Measurements from ENCODE around the gene LDAH.

The LDAH gene

DNA sequence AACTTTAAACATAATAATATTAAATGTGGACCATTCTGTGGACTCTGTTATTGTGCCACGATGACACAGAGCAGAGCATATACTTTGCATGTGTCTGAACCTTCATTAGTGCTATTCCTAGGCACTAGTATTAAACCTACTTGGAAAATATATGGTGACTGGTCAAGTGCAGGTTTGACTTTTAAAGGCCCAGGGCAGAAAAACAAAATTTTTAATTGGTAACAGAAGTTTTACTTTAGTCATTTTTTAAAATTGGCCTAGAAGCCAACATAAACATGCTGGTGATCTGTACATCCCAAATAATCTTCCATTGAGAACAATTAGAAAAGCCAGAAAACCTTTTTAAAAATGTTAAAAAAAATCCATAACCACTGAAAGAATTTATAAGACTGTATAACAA lies 16.6 kb downstream of the LDAH start:
- TF ChIP-seq OSR1 (CRISPR knock-in tag; IDR thresholded peaks at IDR 0.05) (no peak), ISL1 (CRISPR knock-in tag; IDR thresholded peaks at IDR 0.05) (no peak), ZNF8 (CRISPR knock-in tag; IDR thresholded peaks at IDR 0.05) (no peak), SNAI2 (CRISPR knock-in tag; IDR thresholded peaks at IDR 0.05) (no peak), GLIS3 (CRISPR knock-in tag; IDR thresholded peaks at IDR 0.05) (no peak), BACH2 (CRISPR knock-in tag; IDR thresholded peaks at IDR 0.05; ENCODE audit: borderline replicate concordance) (no peak), ESRRG (CRISPR knock-in tag; IDR thresholded peaks at IDR 0.05) (no peak), ZNF565 (CRISPR knock-in tag; conservative IDR thresholded peaks at IDR 0.05; ENCODE audit: low read depth) (no peak)
- TF ChIP-seq, protein P1, sequence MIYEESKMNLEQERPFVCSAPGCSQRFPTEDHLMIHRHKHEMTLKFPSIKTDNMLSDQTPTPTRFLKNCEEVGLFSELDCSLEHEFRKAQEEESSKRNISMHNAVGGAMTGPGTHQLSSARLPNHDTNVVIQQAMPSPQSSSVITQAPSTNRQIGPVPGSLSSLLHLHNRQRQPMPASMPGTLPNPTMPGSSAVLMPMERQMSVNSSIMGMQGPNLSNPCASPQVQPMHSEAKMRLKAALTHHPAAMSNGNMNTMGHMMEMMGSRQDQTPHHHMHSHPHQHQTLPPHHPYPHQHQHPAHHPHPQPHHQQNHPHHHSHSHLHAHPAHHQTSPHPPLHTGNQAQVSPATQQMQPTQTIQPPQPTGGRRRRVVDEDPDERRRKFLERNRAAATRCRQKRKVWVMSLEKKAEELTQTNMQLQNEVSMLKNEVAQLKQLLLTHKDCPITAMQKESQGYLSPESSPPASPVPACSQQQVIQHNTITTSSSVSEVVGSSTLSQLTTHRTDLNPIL (CRISPR knock-in tag; IDR thresholded peaks at IDR 0.05; ENCODE audit: low read depth) = no peak
- no peak for ATAC-seq

DNA sequence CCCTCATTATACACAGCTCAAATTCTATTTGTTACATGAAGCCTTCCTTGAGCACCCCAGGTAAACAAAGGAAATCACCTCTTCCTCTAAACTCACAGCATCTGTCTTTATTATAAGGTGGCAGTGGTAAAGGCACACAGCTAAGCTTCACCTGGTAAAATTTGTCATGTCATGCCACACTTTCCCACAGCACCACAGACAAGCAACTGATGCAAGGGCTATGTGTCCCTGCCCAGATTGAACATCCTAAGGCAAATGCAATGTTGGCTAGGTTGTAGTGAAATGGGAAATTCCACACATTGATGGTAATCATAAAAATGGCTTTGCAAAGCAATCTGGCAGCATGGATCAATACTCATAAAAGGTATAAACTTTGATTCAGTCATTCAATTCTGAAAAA lies 18.9 kb downstream of the LDAH start:
- TF ChIP-seq ESRRG (CRISPR knock-in tag; IDR thresholded peaks at IDR 0.05) = no peak
- no peak for TF ChIP-seq SNAI2 (CRISPR knock-in tag; IDR thresholded peaks at IDR 0.05)
- no peak for TF ChIP-seq BACH2 (CRISPR knock-in tag; IDR thresholded peaks at IDR 0.05; ENCODE audit: borderline replicate concordance)
- no peak for TF ChIP-seq ARNTL (CRISPR knock-in tag; IDR thresholded peaks at IDR 0.05; ENCODE audit: borderline replicate concordance, low read depth)
- TF ChIP-seq GLIS3 (CRISPR knock-in tag; IDR thresholded peaks at IDR 0.05) = no peak
- TF ChIP-seq TOX (CRISPR knock-in tag; IDR thresholded peaks at IDR 0.05; ENCODE audit: borderline replicate concordance) = no peak
- TF ChIP-seq, protein P2, sequence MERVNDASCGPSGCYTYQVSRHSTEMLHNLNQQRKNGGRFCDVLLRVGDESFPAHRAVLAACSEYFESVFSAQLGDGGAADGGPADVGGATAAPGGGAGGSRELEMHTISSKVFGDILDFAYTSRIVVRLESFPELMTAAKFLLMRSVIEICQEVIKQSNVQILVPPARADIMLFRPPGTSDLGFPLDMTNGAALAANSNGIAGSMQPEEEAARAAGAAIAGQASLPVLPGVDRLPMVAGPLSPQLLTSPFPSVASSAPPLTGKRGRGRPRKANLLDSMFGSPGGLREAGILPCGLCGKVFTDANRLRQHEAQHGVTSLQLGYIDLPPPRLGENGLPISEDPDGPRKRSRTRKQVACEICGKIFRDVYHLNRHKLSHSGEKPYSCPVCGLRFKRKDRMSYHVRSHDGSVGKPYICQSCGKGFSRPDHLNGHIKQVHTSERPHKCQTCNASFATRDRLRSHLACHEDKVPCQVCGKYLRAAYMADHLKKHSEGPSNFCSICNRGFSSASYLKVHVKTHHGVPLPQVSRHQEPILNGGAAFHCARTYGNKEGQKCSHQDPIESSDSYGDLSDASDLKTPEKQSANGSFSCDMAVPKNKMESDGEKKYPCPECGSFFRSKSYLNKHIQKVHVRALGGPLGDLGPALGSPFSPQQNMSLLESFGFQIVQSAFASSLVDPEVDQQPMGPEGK (CRISPR knock-in tag; IDR thresholded peaks at IDR 0.05; ENCODE audit: borderline replicate concordance) = no peak
- TF ChIP-seq ZC3H10 (CRISPR knock-in tag; IDR thresholded peaks at IDR 0.05) = no peak
- TF ChIP-seq ZNF70 (CRISPR knock-in tag; IDR thresholded peaks at IDR 0.05) = no peak
- TF ChIP-seq OSR1 (CRISPR knock-in tag; IDR thresholded peaks at IDR 0.05) = no peak
- TF ChIP-seq PPARA (CRISPR knock-in tag; IDR thresholded peaks at IDR 0.05; ENCODE audit: borderline replicate concordance) = no peak
- TF ChIP-seq ZNF8 (CRISPR knock-in tag; IDR thresholded peaks at IDR 0.05) = no peak
- TF ChIP-seq ZFP3 (CRISPR knock-in tag; IDR thresholded peaks at IDR 0.05) = no peak
- no peak for TF ChIP-seq ZNF565 (CRISPR knock-in tag; conservative IDR thresholded peaks at IDR 0.05; ENCODE audit: low read depth)
- no peak for ATAC-seq

- ATAC-seq = peak; percentile 28; the same call in 1 of the 3 replicates
- TF ChIP-seq TCF4 (CRISPR knock-in tag; IDR thresholded peaks at IDR 0.05; ENCODE audit: borderline replicate concordance) (peak; percentile 33; the same call in 1 of the 2 replicates), CSDC2 (CRISPR knock-in tag; IDR thresholded peaks at IDR 0.05) (no peak)
Measured at GRCh38 chr2:20803226-20803682, 19.6 kb downstream of the LDAH start.

GRCh38 chr2:20797096-20797495 lies 25.8 kb downstream of the LDAH start:
- no peak for ATAC-seq

DNA sequence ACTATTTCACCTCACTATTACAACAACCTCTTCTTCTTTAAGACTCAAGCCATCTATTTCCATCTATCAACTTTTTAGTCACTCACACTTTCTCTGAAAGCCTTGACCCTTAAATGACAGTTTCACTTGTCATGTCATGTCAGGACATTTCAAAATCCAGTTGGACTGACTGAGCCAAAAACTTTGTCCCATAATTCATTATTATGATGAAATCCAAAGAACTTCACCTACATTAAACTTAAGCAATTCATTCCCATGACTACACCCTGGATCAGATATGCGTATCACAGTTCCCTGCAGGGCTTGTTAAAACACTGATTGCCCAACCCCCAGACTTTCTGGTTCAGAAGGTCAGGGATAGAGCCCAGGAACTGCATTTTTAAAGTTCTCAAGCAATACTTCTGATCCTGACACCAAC lies 26.5 kb downstream of the LDAH start:
- ATAC-seq = no peak
- TF ChIP-seq ZNF565 (CRISPR knock-in tag; conservative IDR thresholded peaks at IDR 0.05; ENCODE audit: low read depth) (no peak), ZFP3 (CRISPR knock-in tag; IDR thresholded peaks at IDR 0.05) (no peak), SNAI2 (CRISPR knock-in tag; IDR thresholded peaks at IDR 0.05) (no peak), ISL1 (CRISPR knock-in tag; IDR thresholded peaks at IDR 0.05) (no peak), OSR1 (CRISPR knock-in tag; IDR thresholded peaks at IDR 0.05) (no peak), ESRRG (CRISPR knock-in tag; IDR thresholded peaks at IDR 0.05) (no peak), PPARA (CRISPR knock-in tag; IDR thresholded peaks at IDR 0.05; ENCODE audit: borderline replicate concordance) (no peak), CSDC2 (CRISPR knock-in tag; IDR thresholded peaks at IDR 0.05) (no peak)
- TF ChIP-seq, protein P3, sequence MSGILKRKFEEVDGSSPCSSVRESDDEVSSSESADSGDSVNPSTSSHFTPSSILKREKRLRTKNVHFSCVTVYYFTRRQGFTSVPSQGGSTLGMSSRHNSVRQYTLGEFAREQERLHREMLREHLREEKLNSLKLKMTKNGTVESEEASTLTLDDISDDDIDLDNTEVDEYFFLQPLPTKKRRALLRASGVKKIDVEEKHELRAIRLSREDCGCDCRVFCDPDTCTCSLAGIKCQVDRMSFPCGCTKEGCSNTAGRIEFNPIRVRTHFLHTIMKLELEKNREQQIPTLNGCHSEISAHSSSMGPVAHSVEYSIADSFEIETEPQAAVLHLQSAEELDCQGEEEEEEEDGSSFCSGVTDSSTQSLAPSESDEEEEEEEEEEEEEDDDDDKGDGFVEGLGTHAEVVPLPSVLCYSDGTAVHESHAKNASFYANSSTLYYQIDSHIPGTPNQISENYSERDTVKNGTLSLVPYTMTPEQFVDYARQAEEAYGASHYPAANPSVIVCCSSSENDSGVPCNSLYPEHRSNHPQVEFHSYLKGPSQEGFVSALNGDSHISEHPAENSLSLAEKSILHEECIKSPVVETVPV (CRISPR knock-in tag; IDR thresholded peaks at IDR 0.05) = no peak
- TF ChIP-seq, protein P4, sequence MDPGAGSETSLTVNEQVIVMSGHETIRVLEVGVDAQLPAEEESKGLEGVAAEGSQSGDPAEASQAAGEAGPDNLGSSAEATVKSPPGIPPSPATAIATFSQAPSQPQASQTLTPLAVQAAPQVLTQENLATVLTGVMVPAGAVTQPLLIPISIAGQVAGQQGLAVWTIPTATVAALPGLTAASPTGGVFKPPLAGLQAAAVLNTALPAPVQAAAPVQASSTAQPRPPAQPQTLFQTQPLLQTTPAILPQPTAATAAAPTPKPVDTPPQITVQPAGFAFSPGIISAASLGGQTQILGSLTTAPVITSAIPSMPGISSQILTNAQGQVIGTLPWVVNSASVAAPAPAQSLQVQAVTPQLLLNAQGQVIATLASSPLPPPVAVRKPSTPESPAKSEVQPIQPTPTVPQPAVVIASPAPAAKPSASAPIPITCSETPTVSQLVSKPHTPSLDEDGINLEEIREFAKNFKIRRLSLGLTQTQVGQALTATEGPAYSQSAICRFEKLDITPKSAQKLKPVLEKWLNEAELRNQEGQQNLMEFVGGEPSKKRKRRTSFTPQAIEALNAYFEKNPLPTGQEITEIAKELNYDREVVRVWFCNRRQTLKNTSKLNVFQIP (CRISPR knock-in tag; IDR thresholded peaks at IDR 0.05; ENCODE audit: borderline replicate concordance, low read depth) = no peak
- TF ChIP-seq, protein P1 (CRISPR knock-in tag; IDR thresholded peaks at IDR 0.05; ENCODE audit: low read depth) = no peak

More at GRCh38 chr2:20797096-20797495, 25.8 kb downstream of the LDAH start:
- no peak for TF ChIP-seq SNAI2 (CRISPR knock-in tag; IDR thresholded peaks at IDR 0.05)
- TF ChIP-seq, protein P5, sequence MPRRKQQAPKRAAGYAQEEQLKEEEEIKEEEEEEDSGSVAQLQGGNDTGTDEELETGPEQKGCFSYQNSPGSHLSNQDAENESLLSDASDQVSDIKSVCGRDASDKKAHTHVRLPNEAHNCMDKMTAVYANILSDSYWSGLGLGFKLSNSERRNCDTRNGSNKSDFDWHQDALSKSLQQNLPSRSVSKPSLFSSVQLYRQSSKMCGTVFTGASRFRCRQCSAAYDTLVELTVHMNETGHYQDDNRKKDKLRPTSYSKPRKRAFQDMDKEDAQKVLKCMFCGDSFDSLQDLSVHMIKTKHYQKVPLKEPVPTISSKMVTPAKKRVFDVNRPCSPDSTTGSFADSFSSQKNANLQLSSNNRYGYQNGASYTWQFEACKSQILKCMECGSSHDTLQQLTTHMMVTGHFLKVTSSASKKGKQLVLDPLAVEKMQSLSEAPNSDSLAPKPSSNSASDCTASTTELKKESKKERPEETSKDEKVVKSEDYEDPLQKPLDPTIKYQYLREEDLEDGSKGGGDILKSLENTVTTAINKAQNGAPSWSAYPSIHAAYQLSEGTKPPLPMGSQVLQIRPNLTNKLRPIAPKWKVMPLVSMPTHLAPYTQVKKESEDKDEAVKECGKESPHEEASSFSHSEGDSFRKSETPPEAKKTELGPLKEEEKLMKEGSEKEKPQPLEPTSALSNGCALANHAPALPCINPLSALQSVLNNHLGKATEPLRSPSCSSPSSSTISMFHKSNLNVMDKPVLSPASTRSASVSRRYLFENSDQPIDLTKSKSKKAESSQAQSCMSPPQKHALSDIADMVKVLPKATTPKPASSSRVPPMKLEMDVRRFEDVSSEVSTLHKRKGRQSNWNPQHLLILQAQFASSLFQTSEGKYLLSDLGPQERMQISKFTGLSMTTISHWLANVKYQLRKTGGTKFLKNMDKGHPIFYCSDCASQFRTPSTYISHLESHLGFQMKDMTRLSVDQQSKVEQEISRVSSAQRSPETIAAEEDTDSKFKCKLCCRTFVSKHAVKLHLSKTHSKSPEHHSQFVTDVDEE (CRISPR knock-in tag; IDR thresholded peaks at IDR 0.05) = no peak
- TF ChIP-seq OSR1 (CRISPR knock-in tag; IDR thresholded peaks at IDR 0.05) = no peak

Data from SK-N-SH treated with all-trans-retinoic acid at 6 μM for 48 hours (cell line).